Right lobe of liver (tissue), 4 donors: ENCODE measurements around the gene CELSR3.

Source experiments
- CTCF ChIP-seq, 4 donors: fragments of 200-600 bp in 3 of 4; fragments of 450-650 bp in 1 of 4; IDR thresholded peaks; one replicate each; pipeline versions ENCODE4 v1.5.1 to v1.8.0; 2016 to 2022; ENCODE audit warnings: antibody characterized with exemption in 4 of 4, mild to moderate bottlenecking in 2 of 4
- POLR2A ChIP-seq: fragments of 450-650 bp; IDR thresholded peaks from one replicate; pipeline ENCODE4 v1.6.1; 2017; ENCODE audit warnings: antibody characterized with exemption, mild to moderate bottlenecking
- donor health status: DM: no; HTN: no; CAD: no.
- donor health status: DM: no; HTN: no; CAD: no.
- donor health status: DM: no; HTN: yes; CAD: no.

GRCh38 chr3:48633256-48633655 is 29.4 kb downstream of the CELSR3 start:
- TF ChIP-seq CTCF (IDR thresholded peaks at IDR 0.05) (no peak), POLR2A (no peak)
